GM21390 (cell line): ENCODE measurements around the gene NOS1.
"Not testable (repeated sequence)": the region's sequence is repeated elsewhere in the genome, so short reads cannot be mapped to it uniquely, and the experiment has no call there.

ENCODE experiments used
- ATAC-seq: cut with Tn5 transposase; IDR thresholded peaks from one replicate; pipeline ENCODE4 v1.9.1; 2021; ENCODE audit not compliant: unreplicated experiment

Gene NOS1

DNA sequence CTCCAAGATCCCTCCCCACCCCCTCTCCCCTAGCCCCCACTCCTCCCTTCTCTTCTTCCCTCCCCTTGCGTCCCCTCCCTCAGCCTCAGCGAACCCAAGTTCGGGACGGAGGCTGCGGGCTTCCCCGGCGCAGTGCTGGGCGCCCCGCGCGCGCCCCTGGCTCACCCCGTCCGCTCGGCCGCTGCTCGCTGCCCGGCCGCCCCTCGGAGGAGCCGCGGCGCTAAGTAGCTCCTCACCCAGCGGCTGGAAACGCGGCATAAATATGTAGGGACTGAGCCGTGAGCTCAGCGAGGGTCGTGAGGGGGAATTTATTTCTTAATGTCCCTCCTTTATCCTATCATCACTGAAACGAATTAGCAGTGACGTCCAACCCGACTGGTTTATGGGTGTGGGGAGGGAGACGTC lies at the start of gene NOS1:
TSS of gene NOS1 (minus strand) at position 280 of the 405 bp plus-strand sequence. CDS start 30,557 bp downstream, outside the sequence.
- ATAC-seq, result no peak

GRCh38 chr12:117409286-117409685 lies 47.9 kb upstream of the NOS1 start:
- ATAC-seq, result no peak

GRCh38 chr12:117408161-117408791 lies 46.9 kb upstream of the NOS1 start:
- ATAC-seq, result no peak

- no peak for ATAC-seq
These were observed 43.5 kb upstream of the NOS1 start for GRCh38 chr12:117404940-117405339.

GRCh38 chr12:117404203-117404853 lies 42.9 kb upstream of the NOS1 start:
- ATAC-seq, result no peak

- ATAC-seq, result no peak
These were observed 42.2 kb upstream of the NOS1 start for GRCh38 chr12:117403586-117404139.

GRCh38 chr12:117402363-117402762 lies 40.9 kb upstream of the NOS1 start:
- no peak for ATAC-seq

GRCh38 chr12:117400912-117401311 lies 39.5 kb upstream of the NOS1 start:
- ATAC-seq, result no peak

DNA sequence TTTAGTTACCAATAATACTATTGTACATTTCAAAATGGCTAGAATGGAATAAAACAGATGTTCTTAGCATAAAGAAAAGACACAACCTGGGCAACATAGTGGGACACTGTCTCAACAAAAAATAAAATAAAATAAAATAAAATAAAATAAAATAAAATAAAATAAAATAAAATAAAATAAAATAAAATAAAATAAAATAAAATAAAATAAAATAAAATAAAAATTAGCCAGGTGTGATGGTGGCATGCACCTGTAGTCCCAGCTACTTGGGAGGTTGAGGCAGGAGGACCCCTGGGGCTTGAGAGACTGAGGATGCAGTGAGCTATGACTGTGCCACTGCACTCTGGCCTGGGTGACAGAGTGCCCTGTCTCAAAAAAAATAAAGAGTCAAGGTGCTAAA lies 37.1 kb upstream of the NOS1 start:
- ATAC-seq, result not testable (repeated sequence)

- no peak for ATAC-seq
These were observed 34.3 kb upstream of the NOS1 start for GRCh38 chr12:117395766-117396165.

DNA sequence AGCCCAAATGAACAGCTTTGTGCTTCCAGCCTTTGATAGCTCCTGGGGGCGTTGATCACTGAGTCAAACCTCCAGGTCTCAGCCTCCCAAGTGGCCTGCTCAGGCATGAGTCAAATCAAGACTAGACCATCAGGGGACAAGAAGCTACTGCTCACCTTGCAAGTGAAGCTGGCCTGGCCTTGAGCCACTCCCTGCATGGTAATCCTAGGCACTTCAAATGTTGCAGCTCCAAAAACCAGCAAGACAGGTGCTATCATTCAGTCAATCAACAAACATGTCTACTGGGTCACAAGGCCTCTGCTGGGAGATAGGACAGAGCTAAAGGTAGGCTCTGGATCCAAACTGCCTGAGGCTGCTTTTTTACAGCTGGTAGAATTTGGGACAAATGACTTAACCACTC lies 33.1 kb upstream of the NOS1 start:
- ATAC-seq, result no peak

DNA sequence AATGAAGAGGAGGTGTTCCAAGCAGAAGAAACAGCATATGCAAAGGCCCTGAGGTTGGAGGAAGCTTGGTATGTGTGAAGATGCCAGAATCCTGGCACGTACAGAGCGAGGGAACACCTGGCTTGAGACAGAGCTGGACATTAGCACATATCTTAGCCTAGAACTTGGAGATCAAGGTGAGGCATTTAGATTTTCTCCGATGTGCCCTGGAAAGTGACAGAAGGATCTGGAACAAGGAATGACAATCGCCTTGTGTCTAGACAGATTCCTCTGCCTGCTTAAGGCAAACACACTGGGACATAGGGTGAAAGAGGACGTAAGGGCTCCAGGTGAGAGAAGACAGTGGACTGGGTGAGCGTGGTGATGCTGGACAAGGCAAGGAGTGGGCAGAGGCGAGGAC lies 32.2 kb upstream of the NOS1 start:
- ATAC-seq, result no peak

DNA sequence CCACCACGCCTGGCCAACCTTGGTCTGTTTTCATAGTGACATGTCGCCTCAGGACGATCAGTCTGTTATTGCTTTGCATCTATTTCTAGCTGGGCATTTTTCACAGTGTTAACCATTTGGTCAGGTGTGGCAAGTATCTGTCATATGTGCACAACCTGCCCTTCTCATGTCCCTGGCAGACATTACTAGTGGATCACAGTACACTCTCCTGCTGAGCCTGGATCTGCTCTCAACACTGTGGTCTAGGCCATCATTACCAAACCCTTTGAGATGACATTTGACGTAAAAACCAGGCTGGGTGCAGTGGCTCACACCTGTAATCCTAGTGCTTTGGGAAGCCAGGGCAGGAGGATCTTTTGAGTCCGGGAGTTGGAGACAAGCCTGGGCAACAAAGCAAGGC lies 29.4 kb upstream of the NOS1 start:
- no peak for ATAC-seq

DNA sequence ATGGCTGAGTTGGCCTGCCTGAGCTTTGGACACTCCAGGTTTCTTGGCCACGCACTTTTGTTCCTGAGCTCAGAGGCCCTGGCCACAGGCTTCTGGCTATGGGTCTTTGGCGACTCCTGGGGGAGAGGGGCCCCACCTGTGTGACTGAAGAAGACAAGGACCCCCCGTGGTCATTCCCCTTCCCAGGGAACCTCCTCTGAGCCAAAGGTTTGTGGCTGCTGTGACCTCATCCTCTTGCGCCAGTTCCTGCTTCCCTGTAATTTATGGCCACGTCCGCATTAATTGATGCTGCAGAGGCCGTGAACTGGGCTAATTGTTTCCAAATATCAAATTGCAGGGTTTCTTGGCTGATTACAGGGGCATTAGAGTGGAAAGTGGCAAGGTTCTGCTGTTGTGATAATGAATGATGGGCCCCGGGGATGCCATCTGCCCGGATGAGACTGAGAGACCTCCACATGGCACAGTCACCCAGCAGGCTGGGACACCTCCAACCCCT lies 27.6 kb upstream of the NOS1 start:
- no peak for ATAC-seq

DNA sequence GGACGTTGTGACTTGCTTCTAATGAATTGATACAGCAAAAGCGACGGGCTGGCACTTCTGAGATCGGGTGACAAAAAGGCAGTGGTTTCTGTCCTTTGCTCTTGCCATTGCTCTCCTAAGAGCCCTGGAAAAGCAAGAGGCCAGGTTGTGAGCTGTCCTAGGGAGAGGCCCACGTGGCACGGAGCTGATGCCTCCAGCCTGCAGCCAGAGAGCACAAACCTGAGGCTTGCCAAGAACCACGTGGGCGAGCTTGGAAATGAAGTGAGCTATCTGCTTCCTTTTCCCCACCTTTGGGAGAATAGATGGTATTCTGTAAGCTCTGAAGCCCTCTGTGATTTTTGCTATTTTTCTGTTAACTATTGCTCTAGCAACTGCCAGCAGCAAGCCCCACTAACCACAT lies 26.4 kb upstream of the NOS1 start:
- ATAC-seq, result no peak

GRCh38 chr12:117384735-117385134 lies 23.3 kb upstream of the NOS1 start:
- ATAC-seq, result no peak

DNA sequence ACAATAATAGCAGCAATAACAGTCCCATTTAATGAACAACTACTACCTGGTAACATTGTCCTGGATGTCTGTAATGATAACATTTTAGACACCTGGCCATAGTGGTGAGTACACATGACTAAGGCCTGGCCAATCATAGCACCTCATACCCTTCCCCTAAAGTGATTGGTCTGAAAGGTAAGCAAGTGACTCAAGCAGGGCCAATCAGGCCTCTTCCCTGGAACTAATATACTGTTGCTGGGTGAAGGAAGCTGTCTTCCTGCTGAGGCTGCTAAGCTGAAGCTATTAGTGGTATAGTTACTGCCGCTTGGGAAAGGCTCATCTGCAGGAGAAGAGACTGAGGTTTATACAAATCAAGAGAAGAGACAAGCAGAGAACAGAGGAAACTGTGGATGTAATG lies 18.7 kb upstream of the NOS1 start:
- no peak for ATAC-seq

GRCh38 chr12:117377758-117378157 lies 16.3 kb upstream of the NOS1 start:
- ATAC-seq, result no peak

DNA sequence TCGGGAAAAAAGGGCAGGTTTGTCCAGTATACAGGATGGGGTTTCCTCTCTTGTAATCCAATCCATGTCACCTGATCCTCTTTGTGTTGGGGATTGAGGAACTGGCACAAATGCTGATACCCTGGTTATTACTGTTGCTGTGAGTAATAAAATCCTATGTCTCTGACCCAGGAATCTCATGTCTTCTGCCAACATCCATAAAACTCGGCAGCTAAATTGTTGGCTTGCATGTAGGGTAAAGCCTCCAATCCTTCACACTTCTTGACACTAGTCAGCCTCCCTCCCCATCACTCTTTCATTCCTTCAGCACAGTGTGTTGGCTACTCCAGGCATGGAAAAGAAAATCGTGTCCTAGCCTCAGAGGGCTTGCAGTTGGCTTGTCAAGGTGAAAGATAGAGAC lies 9.2 kb upstream of the NOS1 start:
- ATAC-seq, result no peak

- ATAC-seq, result not testable (repeated sequence)
These were observed 8.6 kb upstream of the NOS1 start for GRCh38 chr12:117370000-117370399.

- no peak for ATAC-seq
These were observed 5.7 kb upstream of the NOS1 start for GRCh38 chr12:117367006-117367638.

DNA sequence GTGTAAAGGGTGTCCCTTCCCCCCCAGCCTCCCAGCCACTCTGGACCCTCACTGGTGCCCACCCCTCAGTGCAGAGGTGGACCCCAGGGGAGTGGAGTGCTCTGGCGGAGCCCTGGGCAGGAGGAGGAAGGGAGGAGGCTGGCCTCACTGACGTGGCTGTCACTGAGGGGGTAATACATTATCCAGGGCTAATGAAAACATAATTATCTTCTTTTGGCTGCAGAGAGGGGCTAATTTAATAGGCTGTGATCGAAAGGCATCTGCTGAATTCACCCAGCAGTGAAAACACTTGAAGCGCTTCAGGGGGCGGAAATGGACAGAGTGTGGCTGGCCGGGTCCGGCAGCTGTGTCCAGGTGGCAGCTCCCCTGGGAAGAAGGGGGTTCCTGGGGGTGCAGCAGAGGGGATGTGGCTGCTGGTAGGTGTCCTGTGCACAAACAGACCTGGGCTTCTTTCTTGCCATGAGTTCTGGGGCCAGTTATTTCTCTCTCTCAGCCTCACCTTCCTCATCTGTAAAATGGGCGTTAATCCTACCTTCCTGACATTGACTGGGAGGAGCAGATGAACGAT lies 3.7 kb upstream of the NOS1 start:
- ATAC-seq, result no peak
